GM12873 (cell line): ENCODE data around the gene TRAK2.

Experiments
- TF ChIP-seq, protein P1 (sequence below): IDR thresholded peaks from 2 replicates; pipeline ENCODE4 v1.5.1; 2012; ENCODE audit warnings: low read depth, mild to moderate bottlenecking, moderate library complexity, low read length, control low read depth; ENCODE audit not compliant: insufficient read depth; ENCODE audit errors: missing control alignments

The TRAK2 gene

DNA sequence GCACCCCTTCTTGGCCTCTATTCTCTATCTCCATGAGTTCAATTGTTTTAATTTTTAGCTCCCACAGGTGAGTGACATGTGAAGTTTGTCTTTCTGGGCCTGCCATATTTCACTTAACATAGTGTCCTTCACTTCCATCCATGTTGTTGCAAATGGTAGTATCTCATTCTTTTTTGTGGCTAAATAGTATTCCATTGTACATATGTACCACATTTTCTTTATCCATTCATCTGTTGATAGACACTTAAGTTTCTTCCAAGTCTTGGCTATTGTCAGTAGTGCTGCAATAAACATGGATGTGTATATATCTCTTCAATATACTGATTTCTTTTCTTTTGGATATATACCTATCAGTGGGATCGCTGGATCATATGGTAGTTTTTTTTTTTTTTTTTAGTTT is 9.3 kb upstream of the TRAK2 start:
- TF ChIP-seq, protein P1, sequence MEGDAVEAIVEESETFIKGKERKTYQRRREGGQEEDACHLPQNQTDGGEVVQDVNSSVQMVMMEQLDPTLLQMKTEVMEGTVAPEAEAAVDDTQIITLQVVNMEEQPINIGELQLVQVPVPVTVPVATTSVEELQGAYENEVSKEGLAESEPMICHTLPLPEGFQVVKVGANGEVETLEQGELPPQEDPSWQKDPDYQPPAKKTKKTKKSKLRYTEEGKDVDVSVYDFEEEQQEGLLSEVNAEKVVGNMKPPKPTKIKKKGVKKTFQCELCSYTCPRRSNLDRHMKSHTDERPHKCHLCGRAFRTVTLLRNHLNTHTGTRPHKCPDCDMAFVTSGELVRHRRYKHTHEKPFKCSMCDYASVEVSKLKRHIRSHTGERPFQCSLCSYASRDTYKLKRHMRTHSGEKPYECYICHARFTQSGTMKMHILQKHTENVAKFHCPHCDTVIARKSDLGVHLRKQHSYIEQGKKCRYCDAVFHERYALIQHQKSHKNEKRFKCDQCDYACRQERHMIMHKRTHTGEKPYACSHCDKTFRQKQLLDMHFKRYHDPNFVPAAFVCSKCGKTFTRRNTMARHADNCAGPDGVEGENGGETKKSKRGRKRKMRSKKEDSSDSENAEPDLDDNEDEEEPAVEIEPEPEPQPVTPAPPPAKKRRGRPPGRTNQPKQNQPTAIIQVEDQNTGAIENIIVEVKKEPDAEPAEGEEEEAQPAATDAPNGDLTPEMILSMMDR: no peak

DNA sequence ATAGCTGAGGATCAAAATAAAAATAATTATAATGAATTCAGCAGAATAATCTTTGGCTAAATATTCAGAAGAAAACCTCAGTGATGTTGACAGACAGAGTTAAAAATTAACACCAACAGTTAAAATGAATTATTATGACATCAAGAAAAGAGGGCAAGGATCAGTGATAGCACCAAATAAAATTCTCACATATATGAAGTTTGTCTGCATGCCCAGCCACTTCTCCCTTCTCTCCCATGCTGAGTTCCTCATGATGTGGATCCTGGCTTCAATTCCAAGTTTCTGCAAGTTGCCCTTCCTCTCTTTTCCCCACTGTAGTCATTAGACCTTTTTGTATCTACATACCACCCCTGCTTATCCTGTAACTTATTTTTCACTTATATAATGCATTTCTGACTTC is 7.1 kb upstream of the TRAK2 start:
- TF ChIP-seq, protein P1: no peak

DNA sequence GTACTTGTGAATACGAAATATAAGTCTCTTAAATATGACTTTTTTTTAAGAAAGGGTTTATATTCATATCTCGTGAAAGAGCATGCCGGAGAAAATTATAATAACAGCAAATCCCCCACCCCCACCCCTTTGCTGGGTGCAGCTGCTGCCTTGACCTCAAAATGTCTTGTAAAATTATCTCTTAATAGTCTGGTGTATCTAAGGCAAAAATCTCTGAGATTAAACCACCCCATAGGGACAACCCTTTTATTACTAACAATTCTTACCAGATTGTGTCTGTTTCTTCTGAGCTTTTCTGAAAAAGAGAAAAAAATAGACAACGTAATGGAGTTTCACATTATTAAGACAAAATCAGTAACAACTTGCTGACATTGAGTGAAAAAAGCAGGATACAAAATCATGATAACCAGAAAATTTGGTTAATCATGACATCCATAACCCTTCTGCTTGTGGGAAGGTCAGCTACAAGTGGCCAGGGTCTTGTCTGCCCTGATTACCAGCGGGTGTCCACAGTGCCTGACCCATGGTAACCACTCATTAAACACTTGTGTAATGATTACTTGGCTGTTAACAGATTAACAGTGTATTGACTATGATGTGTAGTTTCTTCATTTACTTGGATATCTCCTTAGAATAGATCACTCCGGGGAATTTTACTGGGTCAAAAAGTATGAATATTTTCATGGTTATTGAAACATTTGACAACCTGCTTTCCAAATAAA is 1.8 kb upstream of the TRAK2 start:
- TF ChIP-seq, protein P1: no peak

DNA sequence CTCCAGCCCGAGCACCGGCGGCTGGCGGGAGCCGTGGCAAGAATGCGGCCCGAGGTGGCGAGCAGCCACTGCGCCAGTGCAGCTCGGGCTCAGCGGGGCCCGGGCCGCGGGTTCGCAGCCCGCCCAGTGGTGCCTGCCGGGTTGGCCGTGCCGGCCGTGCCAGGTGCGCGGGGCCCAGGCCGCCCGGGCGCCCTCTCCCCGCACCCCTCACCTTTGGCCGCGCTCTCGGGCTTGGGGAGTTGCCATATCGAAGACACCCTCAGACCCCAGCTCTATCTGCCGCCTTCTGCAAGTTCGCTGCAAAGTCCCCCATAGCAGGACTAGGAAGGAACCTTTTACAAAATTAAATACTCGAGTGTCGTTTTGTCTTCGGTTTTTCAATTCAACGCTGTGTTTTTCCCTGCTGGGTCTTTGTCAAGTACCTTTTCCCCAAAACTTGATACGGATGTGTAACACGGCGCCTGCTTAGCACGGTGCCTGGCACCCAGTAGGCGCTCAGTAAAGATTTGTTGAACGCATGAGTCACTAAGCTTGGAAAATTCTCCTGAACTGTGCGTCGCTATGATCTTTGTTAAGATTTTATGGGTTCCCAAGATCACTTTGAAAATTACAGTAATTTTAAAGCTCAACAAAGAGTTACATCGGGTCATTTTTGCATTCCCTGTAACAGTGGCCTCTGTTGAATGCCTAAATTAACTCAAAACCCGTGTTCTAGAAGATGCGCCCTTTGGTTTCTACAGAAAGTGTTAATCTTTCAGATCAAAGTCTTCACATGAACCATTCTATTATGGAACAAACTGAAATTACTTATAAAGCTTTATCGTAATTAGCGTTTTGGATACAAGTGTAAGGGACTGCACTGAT is 1.0 kb upstream of the TRAK2 start:
- TF ChIP-seq, protein P1: no peak

DNA sequence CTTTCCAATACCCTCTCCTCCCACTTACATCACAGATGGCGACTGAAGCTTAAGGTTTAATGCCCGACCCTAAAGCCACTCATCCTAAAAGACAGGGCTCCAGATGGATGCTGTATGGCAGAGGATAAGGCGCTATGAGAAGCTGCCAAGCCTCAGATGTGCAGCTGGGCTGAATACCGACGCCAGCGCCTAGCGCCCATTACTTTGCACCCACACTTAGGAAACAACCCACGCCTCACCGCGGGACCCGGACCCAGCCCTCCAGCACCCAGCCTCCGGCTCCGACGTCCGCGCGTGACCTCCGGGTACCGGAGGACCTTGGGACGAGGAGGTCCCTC is 335 bp downstream of the TRAK2 start:
- TF ChIP-seq, protein P1: no peak

DNA sequence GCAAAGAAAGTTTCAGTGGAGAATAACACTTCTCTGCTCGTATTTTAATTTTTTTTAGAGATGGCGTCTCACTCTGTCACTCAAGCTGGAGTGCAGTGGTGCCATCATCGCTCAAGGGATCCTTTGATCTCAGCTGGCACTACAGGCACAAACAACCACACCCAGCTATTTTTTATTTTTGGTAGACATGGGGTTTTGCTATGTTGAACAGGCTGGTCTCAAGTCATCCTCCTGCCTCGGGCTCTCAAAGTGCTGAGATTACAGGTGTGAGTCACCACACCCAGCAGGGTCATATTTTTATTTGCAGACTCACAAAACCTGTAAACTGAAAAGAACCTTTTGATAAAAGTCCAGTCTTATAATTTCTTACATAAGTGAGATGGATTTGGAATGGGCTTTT is 2.6 kb downstream of the TRAK2 start:
- TF ChIP-seq, protein P1: no peak

DNA sequence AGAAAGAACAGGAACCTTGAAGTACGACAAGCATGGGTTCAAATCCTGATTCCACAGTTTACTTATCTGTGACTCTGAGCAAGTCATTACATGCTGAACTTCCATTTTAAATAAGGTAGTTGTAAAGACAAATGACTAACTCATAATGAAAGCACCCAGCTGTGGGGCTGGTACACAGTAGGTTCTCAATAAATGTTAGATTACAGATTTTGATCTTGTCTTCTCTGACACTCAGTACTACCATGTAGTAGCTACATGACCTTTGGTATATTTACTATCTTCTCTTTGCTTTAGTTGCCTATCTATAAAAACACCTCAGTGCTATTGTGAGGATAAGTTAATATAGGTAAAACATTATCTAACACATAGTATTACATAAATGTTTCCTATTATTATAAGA is 3.2 kb downstream of the TRAK2 start:
- TF ChIP-seq, protein P1: no peak
